IMR-90 (cell line): ENCODE measurements around the gene NDUFAF8. TPM values are rescaled to one million over a fixed set of nuclear protein-coding genes. Genes with fewer than 3 reads are reported as not detected.

Source experiments
- ATAC-seq: fragments of 200-7000 bp; cut with Tn5 transposase; 2 replicates; pipeline ENCODE4 v1.9.1; 2020; ENCODE audit warnings: low read depth, mild to moderate bottlenecking, moderate library complexity
- BruUV-seq: library from RNA; stranded (reverse); fragments of 400-500 nt; replicated peaks from 2 replicates; lab custom pipeline; 2021; lab: Mats Ljungman, UMichigan
- CTCF ChIA-PET: fragments of 300-600 bp; formaldehyde crosslinking; extraction: SDS; loops from one replicate; lab custom pipeline; 2021; ENCODE audit warnings: antibody characterized with exemption; lab: Yijun Ruan, JAX
- POLR2A ChIA-PET: fragments of 300-600 bp; sonication (Branson Sonifier 250); formaldehyde crosslinking; loops from one replicate; lab custom pipeline; 2022; ENCODE audit warnings: antibody characterized with exemption; ENCODE audit not compliant: unreplicated experiment; lab: Charles Lee
- DNase-seq: peaks from one replicate; pipeline ENCODE4 v3.0.0; 2013
- H2AFZ ChIP-seq: replicated peaks from 2 replicates; pipeline ENCODE3; 2013; ENCODE audit warnings: low read length, mild to moderate bottlenecking; ENCODE audit not compliant: poor library complexity
- H2AK5ac ChIP-seq: 2 replicates; pipeline ENCODE4 v1.6.1; 2013; ENCODE audit warnings: low read depth, low read length, inconsistent platforms
- H2AK9ac ChIP-seq: replicated peaks from 2 replicates; pipeline ENCODE3; 2013; ENCODE audit warnings: mild to moderate bottlenecking, low read depth, low read length, moderate library complexity; ENCODE audit not compliant: poor library complexity
- H2BK120ac ChIP-seq: 2 replicates; pipeline ENCODE4 v1.6.1; 2013; ENCODE audit warnings: low read depth, low read length, inconsistent platforms
- H2BK15ac ChIP-seq: 3 replicates; pipeline ENCODE4 v1.6.1; 2013; ENCODE audit warnings: low read depth, low read length, inconsistent platforms
- H2BK20ac ChIP-seq: 2 replicates; pipeline ENCODE4 v1.6.1; 2013; ENCODE audit warnings: low read depth, mild to moderate bottlenecking, inconsistent platforms, low read length, moderate library complexity
- H2BK5ac ChIP-seq: 2 replicates; pipeline ENCODE4 v1.6.1; 2013; ENCODE audit warnings: mild to moderate bottlenecking, low read depth, low read length, inconsistent platforms; ENCODE audit not compliant: poor library complexity, severe bottlenecking
- H3K14ac ChIP-seq: replicated peaks from 2 replicates; pipeline ENCODE4 v1.6.1; 2013; ENCODE audit warnings: low read depth, low read length, inconsistent platforms
- H3K18ac ChIP-seq: 2 replicates; pipeline ENCODE4 v1.6.1; 2013; ENCODE audit warnings: low read depth, low read length, control low read depth
- H3K23ac ChIP-seq: 2 replicates; pipeline ENCODE4 v1.6.1; 2013; ENCODE audit warnings: low read depth, low read length, inconsistent platforms
- H3K27ac ChIP-seq: 2 replicates; pipeline ENCODE4 v1.5.1; 2013; ENCODE audit warnings: mild to moderate bottlenecking, control low read depth, low read length; ENCODE audit not compliant: insufficient read depth
- H3K27me3 ChIP-seq: 2 replicates; pipeline ENCODE4 v1.6.1; 2013; ENCODE audit warnings: low read length; ENCODE audit not compliant: control insufficient read depth, insufficient read depth
- H3K36me3 ChIP-seq: 2 replicates; pipeline ENCODE4 v1.6.1; 2013; ENCODE audit warnings: low read length, mixed read lengths; ENCODE audit not compliant: control insufficient read depth, insufficient read depth
- H3K4ac ChIP-seq: 2 replicates; pipeline ENCODE4 v1.6.1; 2013; ENCODE audit warnings: low read depth, low read length, inconsistent platforms
- H3K4me1 ChIP-seq: 2 replicates; pipeline ENCODE4 v1.6.1; 2013; ENCODE audit warnings: low read length, mixed read lengths; ENCODE audit not compliant: control insufficient read depth, insufficient read depth
- H3K4me2 ChIP-seq: 2 replicates; pipeline ENCODE4 v1.6.1; 2013; ENCODE audit warnings: low read depth, mild to moderate bottlenecking, control low read depth, low read length, moderate library complexity
- H3K4me3 ChIP-seq: 2 replicates; pipeline ENCODE4 v1.5.1; 2013; ENCODE audit warnings: low read depth, mild to moderate bottlenecking, control low read depth, low read length, moderate library complexity; ENCODE audit not compliant: insufficient read depth
- H3K56ac ChIP-seq: 2 replicates; pipeline ENCODE4 v1.6.1; 2013; ENCODE audit warnings: low read length, inconsistent platforms; ENCODE audit not compliant: insufficient read depth; ENCODE audit errors: extremely low read depth
- H3K79me1 ChIP-seq, 2 experiments: 2 replicates each; pipeline ENCODE4 v1.6.1; 2013; ENCODE audit warnings: low read length in 2 of 2, inconsistent platforms in 1 of 2, low read depth in 1 of 2
- H3K9ac ChIP-seq: 2 replicates; pipeline ENCODE4 v1.6.1; 2013; ENCODE audit warnings: low read depth, low read length, control low read depth
- H3K9me1 ChIP-seq: 2 replicates; pipeline ENCODE4 v1.6.1; 2013; ENCODE audit warnings: low read length, inconsistent platforms; ENCODE audit not compliant: insufficient read depth
- H3K9me3 ChIP-seq: 2 replicates; pipeline ENCODE4 v1.6.1; 2013; ENCODE audit warnings: low read length; ENCODE audit not compliant: control insufficient read depth, insufficient read depth
- H4K20me1 ChIP-seq: 2 replicates; pipeline ENCODE4 v1.6.1; 2013; ENCODE audit warnings: low read length, inconsistent platforms; ENCODE audit not compliant: insufficient read depth
- H4K5ac ChIP-seq: 2 replicates; pipeline ENCODE4 v1.6.1; 2013; ENCODE audit warnings: mild to moderate bottlenecking, low read depth, low read length, control low read depth
- H4K8ac ChIP-seq, 2 experiments: 2 replicates each; pipeline ENCODE4 v1.6.1; 2013; ENCODE audit warnings: low read depth in 2 of 2, low read length in 2 of 2, control low read depth in 1 of 2, inconsistent platforms in 1 of 2
- H4K91ac ChIP-seq: 2 replicates; pipeline ENCODE4 v1.6.1; 2013; ENCODE audit warnings: low read depth, low read length, inconsistent platforms; ENCODE audit not compliant: insufficient read depth
- BHLHE40 ChIP-seq: fragments of 150-350 bp; IDR thresholded peaks from 2 replicates; pipeline ENCODE4 v1.6.1; 2016; ENCODE audit warnings: mild to moderate bottlenecking, low read depth, low read length
- CEBPB ChIP-seq: IDR thresholded peaks from 2 replicates; pipeline ENCODE4 v1.6.1; 2012; ENCODE audit warnings: low read depth, low read length, improper control_type of control experiment
- CHD1 ChIP-seq: IDR thresholded peaks from 2 replicates; pipeline ENCODE4 v1.6.1; 2012; ENCODE audit warnings: low read depth, low read length, improper control_type of control experiment
- FOS ChIP-seq: fragments of 150-350 bp; IDR thresholded peaks from 2 replicates; pipeline ENCODE4 v1.6.1; 2016; ENCODE audit warnings: low read depth, low read length
- MAFK ChIP-seq: IDR thresholded peaks from 2 replicates; pipeline ENCODE4 v1.6.1; 2012; ENCODE audit warnings: low read depth, low read length, improper control_type of control experiment
- MAZ ChIP-seq: IDR thresholded peaks from 2 replicates; pipeline ENCODE4 v1.6.1; 2012; ENCODE audit warnings: low read depth, mild to moderate bottlenecking, low read length, improper control_type of control experiment, moderate library complexity, borderline replicate concordance
- MXI1 ChIP-seq: IDR thresholded peaks from 2 replicates; pipeline ENCODE4 v1.6.1; 2012; ENCODE audit warnings: low read depth, mild to moderate bottlenecking, low read length, moderate library complexity, borderline replicate concordance
- NFE2L2 ChIP-seq: fragments of 150-350 bp; IDR thresholded peaks from 2 replicates; pipeline ENCODE4 v1.6.1; 2016; ENCODE audit warnings: low read depth, mild to moderate bottlenecking, low read length
- POLR2A ChIP-seq: IDR thresholded peaks from 2 replicates; pipeline ENCODE4 v1.6.1; 2012; ENCODE audit warnings: mild to moderate bottlenecking, low read depth, low read length
- RAD21 ChIP-seq: IDR thresholded peaks from 2 replicates; pipeline ENCODE4 v1.6.1; 2012; ENCODE audit warnings: low read length, improper control_type of control experiment
- RCOR1 ChIP-seq: IDR thresholded peaks from 2 replicates; pipeline ENCODE4 v1.6.1; 2012; ENCODE audit warnings: mild to moderate bottlenecking, low read length, improper control_type of control experiment; ENCODE audit not compliant: insufficient replicate concordance
- RFX5 ChIP-seq: IDR thresholded peaks from 2 replicates; pipeline ENCODE4 v1.8.0; 2012; ENCODE audit warnings: low read depth, mild to moderate bottlenecking, low read length, moderate library complexity
- SMC3 ChIP-seq: fragments of 150-350 bp; IDR thresholded peaks from 2 replicates; pipeline ENCODE4 v1.6.1; 2016; ENCODE audit warnings: low read depth, mild to moderate bottlenecking, antibody characterized with exemption, low read length, moderate library complexity
- WGBS, 2 experiments: methylation state at CpG; one replicate each; pipeline versions ENCODE4 v1.1.5 to v1.1.7; 2013; ENCODE audit warnings: missing lambda C conversion rate in 2 of 2; ENCODE audit not compliant: insufficient read length in 1 of 2; ENCODE audit errors: extremely low coverage in 2 of 2; 5-methylcytosine and 5-hydroxymethylcytosine counted together
- dilution Hi-C: fragments of 300-500 bp; cut with HindIII; formaldehyde crosslinking; loops from one replicate; pipeline ENCODE4 v1.14.3; 2018; ENCODE audit warnings: low sequenced_read_pairs; ENCODE audit not compliant: unreplicated experiment
- in situ Hi-C: fragments of 300-500 bp; cut with MboI; formaldehyde crosslinking; loops from 3 replicates; pipeline ENCODE4 v1.14.3; 2019; ENCODE audit warnings: low sequenced_read_pairs, inconsistent platforms, mixed read lengths
- intact Hi-C: fragments of 100-400 bp; cut with micrococcal nuclease; formaldehyde crosslinking; loops from 2 replicates; pipeline ENCODE4 v1.10.0; 2022
- polyA plus RNA-seq, 3 experiments: library from polyadenylated mRNA; depleted of rRNA; stranded (reverse); fragments of >200 nt; gene quantifications; 2 replicates each; pipeline ENCODE4 v1.2.3, GENCODE V29; 2012; ENCODE audit warnings: low replicate concordance in 1 of 3
- total RNA-seq: library from RNA; depleted of rRNA; stranded (reverse); fragments of >200 nt; gene quantifications from 2 replicates; pipeline ENCODE4 v1.2.3, GENCODE V29; 2012
- TF ChIP-seq, protein P1 (sequence below): fragments of 150-350 bp; IDR thresholded peaks from 2 replicates; pipeline ENCODE4 v1.6.1; 2017; ENCODE audit warnings: mild to moderate bottlenecking, antibody characterized with exemption, low read length, low read depth
- TF ChIP-seq, protein P2 (sequence below): conservative IDR thresholded peaks from 2 replicates; pipeline ENCODE4 v1.5.1; 2012; ENCODE audit warnings: mild to moderate bottlenecking, low read depth, low read length, improper control_type of control experiment
- TF ChIP-seq, protein P3 (sequence below): fragments of 150-350 bp; IDR thresholded peaks from 2 replicates; pipeline ENCODE4 v1.6.1; 2016; ENCODE audit warnings: low read depth, mild to moderate bottlenecking, low read length, moderate library complexity, borderline replicate concordance

NDUFAF8 gene
- total and polyA plus RNA-seq, 2 of the 4 experiments (the other 2 are of a cell fraction) = 11.1 to 65.0 TPM

DNA sequence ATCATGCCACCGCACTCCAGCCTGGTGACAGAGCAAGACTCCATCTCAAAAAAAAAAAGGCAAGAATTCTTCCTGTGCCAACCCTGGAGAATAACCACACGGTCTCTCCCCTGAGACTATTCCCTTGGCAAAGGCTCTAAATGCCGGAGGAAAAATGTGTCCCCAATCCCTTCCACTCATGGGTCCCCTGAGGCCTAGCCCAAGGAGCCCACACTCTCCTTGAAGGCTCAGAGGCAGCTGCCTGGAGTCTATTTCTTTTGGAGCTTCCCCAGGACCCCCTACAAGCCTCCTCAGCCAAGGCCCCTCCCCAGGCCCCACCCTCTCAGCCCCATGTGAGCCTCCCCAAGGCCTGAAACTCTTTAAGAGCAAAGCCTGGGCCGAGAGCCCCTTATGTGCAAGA, 33.0 kb upstream of the NDUFAF8 start:
- ATAC-seq (no peak), DNase-seq (no peak)
- H2BK20ac ChIP-seq = no peak overlapping the region
- no peaks in the 10 kb centered on the region for H3K79me1 ChIP-seq
- peaks cover 5% of the 10 kb centered on the region; the same call in 1 of the 2 replicates for H4K20me1 ChIP-seq
- in situ Hi-C loops (no loop called here), intact Hi-C loops (no loop called here), dilution Hi-C loops (no loop called here)
- TF ChIP-seq RFX5 = no peak
- no peak for TF ChIP-seq MXI1
- TF ChIP-seq, protein P1, sequence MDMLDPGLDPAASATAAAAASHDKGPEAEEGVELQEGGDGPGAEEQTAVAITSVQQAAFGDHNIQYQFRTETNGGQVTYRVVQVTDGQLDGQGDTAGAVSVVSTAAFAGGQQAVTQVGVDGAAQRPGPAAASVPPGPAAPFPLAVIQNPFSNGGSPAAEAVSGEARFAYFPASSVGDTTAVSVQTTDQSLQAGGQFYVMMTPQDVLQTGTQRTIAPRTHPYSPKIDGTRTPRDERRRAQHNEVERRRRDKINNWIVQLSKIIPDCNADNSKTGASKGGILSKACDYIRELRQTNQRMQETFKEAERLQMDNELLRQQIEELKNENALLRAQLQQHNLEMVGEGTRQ = no peak
- no peak for TF ChIP-seq CHD1
- no peak for TF ChIP-seq SMC3
- no peak for TF ChIP-seq MAZ
- TF ChIP-seq MAFK = no peak
- TF ChIP-seq NFE2L2 = no peak
- TF ChIP-seq, protein P2, sequence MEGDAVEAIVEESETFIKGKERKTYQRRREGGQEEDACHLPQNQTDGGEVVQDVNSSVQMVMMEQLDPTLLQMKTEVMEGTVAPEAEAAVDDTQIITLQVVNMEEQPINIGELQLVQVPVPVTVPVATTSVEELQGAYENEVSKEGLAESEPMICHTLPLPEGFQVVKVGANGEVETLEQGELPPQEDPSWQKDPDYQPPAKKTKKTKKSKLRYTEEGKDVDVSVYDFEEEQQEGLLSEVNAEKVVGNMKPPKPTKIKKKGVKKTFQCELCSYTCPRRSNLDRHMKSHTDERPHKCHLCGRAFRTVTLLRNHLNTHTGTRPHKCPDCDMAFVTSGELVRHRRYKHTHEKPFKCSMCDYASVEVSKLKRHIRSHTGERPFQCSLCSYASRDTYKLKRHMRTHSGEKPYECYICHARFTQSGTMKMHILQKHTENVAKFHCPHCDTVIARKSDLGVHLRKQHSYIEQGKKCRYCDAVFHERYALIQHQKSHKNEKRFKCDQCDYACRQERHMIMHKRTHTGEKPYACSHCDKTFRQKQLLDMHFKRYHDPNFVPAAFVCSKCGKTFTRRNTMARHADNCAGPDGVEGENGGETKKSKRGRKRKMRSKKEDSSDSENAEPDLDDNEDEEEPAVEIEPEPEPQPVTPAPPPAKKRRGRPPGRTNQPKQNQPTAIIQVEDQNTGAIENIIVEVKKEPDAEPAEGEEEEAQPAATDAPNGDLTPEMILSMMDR = no peak
- no peak for TF ChIP-seq POLR2A
- no peak for TF ChIP-seq FOS
- no peak for TF ChIP-seq RCOR1
- no peak for TF ChIP-seq BHLHE40
- no peak for TF ChIP-seq RAD21
- TF ChIP-seq, protein P3, sequence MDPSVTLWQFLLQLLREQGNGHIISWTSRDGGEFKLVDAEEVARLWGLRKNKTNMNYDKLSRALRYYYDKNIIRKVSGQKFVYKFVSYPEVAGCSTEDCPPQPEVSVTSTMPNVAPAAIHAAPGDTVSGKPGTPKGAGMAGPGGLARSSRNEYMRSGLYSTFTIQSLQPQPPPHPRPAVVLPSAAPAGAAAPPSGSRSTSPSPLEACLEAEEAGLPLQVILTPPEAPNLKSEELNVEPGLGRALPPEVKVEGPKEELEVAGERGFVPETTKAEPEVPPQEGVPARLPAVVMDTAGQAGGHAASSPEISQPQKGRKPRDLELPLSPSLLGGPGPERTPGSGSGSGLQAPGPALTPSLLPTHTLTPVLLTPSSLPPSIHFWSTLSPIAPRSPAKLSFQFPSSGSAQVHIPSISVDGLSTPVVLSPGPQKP = no peak
- no peak for TF ChIP-seq CEBPB
- H3K4ac ChIP-seq = no peak overlapping the region
- H3K18ac ChIP-seq = no peak overlapping the region
- no peak overlapping the region for H3K9ac ChIP-seq
- H4K91ac ChIP-seq = no peak overlapping the region
- no TSS peak for BruUV-seq
- H3K27me3 ChIP-seq = no peaks in the 10 kb centered on the region
- no peak overlapping the region for H4K5ac ChIP-seq
- H2AFZ ChIP-seq = no peak overlapping the region
- H2AK5ac ChIP-seq = no peak overlapping the region
- no peak overlapping the region for H4K8ac ChIP-seq
- H2BK5ac ChIP-seq = no peak overlapping the region
- H3K9me3 ChIP-seq = no peaks in the 10 kb centered on the region
- H2BK15ac ChIP-seq = no peak overlapping the region
- no peak overlapping the region for H3K4me2 ChIP-seq
- ChIA-PET CTCF (no interaction called here), POLR2A (no interaction called here)
- H2AK9ac ChIP-seq = no peak overlapping the region
- peaks cover 5% of the 10 kb centered on the region; the same call in 1 of the 2 replicates for H3K36me3 ChIP-seq
- no peak overlapping the region for H3K14ac ChIP-seq
- H3K56ac ChIP-seq = no peak overlapping the region
- no peak overlapping the region for H3K4me3 ChIP-seq
- no peak overlapping the region for H3K27ac ChIP-seq
- 0 out of 2 replicates have a peak, but pooled peaks cover 6% of the 10 kb centered on the region for H3K9me1 ChIP-seq
- no peak overlapping the region for H3K23ac ChIP-seq
- no peak overlapping the region for H2BK120ac ChIP-seq
- WGBS, 2 experiments = 83% methylated on average over 3 of the region's 4 CpGs; no CpG with 5 or more reads in 1 of the 2 experiments
- no peaks in the 10 kb centered on the region for H3K4me1 ChIP-seq
